NCI-H82 treated with DMSO at 0.1 percent for 48 hours (cell line): ENCODE results near the gene ARHGDIG.
"Not testable (repeated sequence)": the region's sequence is repeated elsewhere in the genome, so short reads cannot be mapped to it uniquely, and the experiment has no call there.

Experiments
- DNase-seq: peaks from one replicate; lab custom pipeline; 2025; ENCODE audit not compliant: unreplicated experiment; lab: John Stamatoyannopoulos, UW

ARHGDIG gene

GRCh38 chr16:324451-325334, 44.3 kb downstream of the ARHGDIG start:
- DNase-seq: no peak

- no peak for DNase-seq
Observed at GRCh38 chr16:325375-326145, 45.2 kb downstream of the ARHGDIG start.

- DNase-seq: no peak
Observed at GRCh38 chr16:330741-331140, 50.4 kb downstream of the ARHGDIG start.

- not testable (repeated sequence) for DNase-seq
Observed at GRCh38 chr16:331181-331814, 50.9 kb downstream of the ARHGDIG start.
